Upper lobe of left lung (tissue), 4 donors: ENCODE measurements around the gene ESRRG.

Source experiments
- CTCF ChIP-seq, 6 experiments: fragments of 450-650 bp in 4 of 6; fragments of 200-600 bp in 2 of 6; sonication (generic) in 2 of 6; IDR thresholded peaks; one replicate each; pipeline ENCODE4 v1.5.1; 2016 to 2019; ENCODE audit warnings: antibody characterized with exemption in 6 of 6
- EP300 ChIP-seq, 4 donors: sonication (generic); formaldehyde crosslinking; IDR thresholded peaks; one replicate each; pipeline ENCODE4 v1.5.1; 2017; ENCODE audit warnings: antibody characterized with exemption in 4 of 4, control low read depth in 2 of 4
- POLR2AphosphoS5 ChIP-seq, 2 donors: sonication (generic); formaldehyde crosslinking; IDR thresholded peaks; one replicate each; pipeline ENCODE4 v1.5.1; 2017; ENCODE audit warnings: antibody characterized with exemption in 2 of 2

GRCh38 chr1:216626394-216627067, 96.7 kb downstream of the ESRRG start:
- no peak for TF ChIP-seq CTCF (IDR thresholded peaks at IDR 0.05)
- TF ChIP-seq POLR2AphosphoS5 (IDR thresholded peaks at IDR 0.05) = no peak
- TF ChIP-seq EP300 (IDR thresholded peaks at IDR 0.05) = no peak
